ENCODE data around the gene APBB2.

GRCh38 chr4:41217374-41217773, 3.0 kb upstream of the APBB2 start:
- TF ChIP-seq CTCF (IDR thresholded peaks at IDR 0.05) (no peak), POLR2AphosphoS5 (IDR thresholded peaks at IDR 0.05) (no peak), POLR2A (IDR thresholded peaks at IDR 0.05) (no peak)
